Left ventricle myocardium inferior (tissue), 1 donor: ENCODE measurements around the gene MAP7. TPM values are rescaled to one million over a fixed set of nuclear protein-coding genes. Genes with fewer than 3 reads are reported as not detected.

Source experiments
- DNase-seq: peaks from one replicate; pipeline ENCODE4 v3.0.0-alpha.2; 2020
- H3K27ac ChIP-seq: fragments of 200-600 bp; replicated peaks from 2 replicates; pipeline ENCODE4 v1.8.0; 2021
- H3K27me3 ChIP-seq: fragments of 200-600 bp; 2 replicates; pipeline ENCODE4 v1.8.0; 2021; ENCODE audit warnings: low read depth
- H3K36me3 ChIP-seq: fragments of 200-600 bp; 2 replicates; pipeline ENCODE4 v1.8.0; 2021
- H3K4me1 ChIP-seq: fragments of 200-600 bp; 2 replicates; pipeline ENCODE4 v1.8.0; 2021
- H3K4me3 ChIP-seq: fragments of 200-600 bp; 2 replicates; pipeline ENCODE4 v1.8.0; 2021; ENCODE audit warnings: mild to moderate bottlenecking, moderate library complexity
- H3K9me3 ChIP-seq: fragments of 200-600 bp; replicated peaks from 2 replicates; pipeline ENCODE4 v1.8.0; 2021
- intact Hi-C: fragments of 100-400 bp; cut with micrococcal nuclease; formaldehyde crosslinking; loops from one replicate; pipeline ENCODE4 v1.11.0; 2022
- total RNA-seq: library from RNA; stranded (reverse); fragmentation: NEBNext Ultra II Directional; extraction: Animal tissue kit (Norgen Biotek cat#: 25700); gene quantifications from one replicate; pipeline ENCODE4 v1.2.1, GENCODE V29; 2021
- TF ChIP-seq, protein P1 (sequence below): fragments of 200-600 bp; IDR thresholded peaks from 2 replicates; pipeline ENCODE4 v1.8.0; 2021; ENCODE audit warnings: antibody characterized with exemption, mild to moderate bottlenecking, borderline replicate concordance
- donor health status: DM: no; HTN: yes; CAD: no; lungs with severe emphysema.

MAP7 gene
- total RNA-seq, 1 donor from 2014 or later, result 3.1 TPM

DNA sequence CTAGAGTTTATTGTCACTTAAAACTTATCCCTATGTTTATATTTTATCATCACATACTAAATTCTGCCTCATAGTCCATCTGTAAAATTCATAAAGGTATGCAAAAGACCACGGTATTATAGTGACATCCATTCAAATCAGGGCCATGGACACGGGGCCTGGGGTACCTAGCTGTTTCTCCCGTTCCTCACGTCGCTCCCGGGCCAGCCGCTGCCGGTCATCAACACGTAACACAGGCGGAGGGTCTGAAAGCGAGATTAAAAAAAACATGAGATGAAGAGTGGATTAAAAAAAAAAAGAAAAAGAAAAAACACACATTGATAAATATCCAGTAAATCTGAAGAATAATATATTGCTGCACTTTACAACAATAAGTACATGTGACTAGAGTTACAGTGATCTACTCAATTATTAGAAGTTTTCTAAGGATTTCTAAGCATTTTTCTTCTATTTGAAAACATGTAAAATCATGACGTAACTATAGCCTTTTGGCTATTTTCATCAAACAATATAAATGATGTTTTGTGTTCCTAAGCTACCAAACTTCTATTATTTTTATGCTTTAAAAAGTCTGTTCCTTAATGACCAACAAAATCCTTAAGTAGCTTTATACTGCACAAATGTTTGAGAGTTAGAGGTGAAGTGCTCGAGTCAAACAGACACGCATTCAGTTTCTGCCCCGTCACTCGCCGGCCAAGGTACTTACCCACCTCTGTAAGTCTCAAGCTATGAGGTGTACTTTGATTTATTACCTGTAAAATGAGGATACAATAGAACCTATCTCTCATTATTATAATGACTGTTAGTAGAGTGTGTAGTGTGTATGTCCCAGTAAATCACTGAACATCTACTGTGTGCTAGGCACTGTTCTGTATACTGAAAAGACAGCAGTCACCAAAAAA lies 138.5 kb downstream of the MAP7 start:
- no peaks in the 10 kb centered on the region for H3K27me3 ChIP-seq
- intact Hi-C loops, result no loop called here
- H3K9me3 ChIP-seq, result no peaks in the 10 kb centered on the region
- TF ChIP-seq, protein P1, sequence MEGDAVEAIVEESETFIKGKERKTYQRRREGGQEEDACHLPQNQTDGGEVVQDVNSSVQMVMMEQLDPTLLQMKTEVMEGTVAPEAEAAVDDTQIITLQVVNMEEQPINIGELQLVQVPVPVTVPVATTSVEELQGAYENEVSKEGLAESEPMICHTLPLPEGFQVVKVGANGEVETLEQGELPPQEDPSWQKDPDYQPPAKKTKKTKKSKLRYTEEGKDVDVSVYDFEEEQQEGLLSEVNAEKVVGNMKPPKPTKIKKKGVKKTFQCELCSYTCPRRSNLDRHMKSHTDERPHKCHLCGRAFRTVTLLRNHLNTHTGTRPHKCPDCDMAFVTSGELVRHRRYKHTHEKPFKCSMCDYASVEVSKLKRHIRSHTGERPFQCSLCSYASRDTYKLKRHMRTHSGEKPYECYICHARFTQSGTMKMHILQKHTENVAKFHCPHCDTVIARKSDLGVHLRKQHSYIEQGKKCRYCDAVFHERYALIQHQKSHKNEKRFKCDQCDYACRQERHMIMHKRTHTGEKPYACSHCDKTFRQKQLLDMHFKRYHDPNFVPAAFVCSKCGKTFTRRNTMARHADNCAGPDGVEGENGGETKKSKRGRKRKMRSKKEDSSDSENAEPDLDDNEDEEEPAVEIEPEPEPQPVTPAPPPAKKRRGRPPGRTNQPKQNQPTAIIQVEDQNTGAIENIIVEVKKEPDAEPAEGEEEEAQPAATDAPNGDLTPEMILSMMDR, result no peak
- no peak overlapping the region for H3K27ac ChIP-seq
- H3K4me1 ChIP-seq, result no peaks in the 10 kb centered on the region
- no peak for DNase-seq
- no peak overlapping the region for H3K4me3 ChIP-seq
- H3K36me3 ChIP-seq, result no peaks in the 10 kb centered on the region

DNA sequence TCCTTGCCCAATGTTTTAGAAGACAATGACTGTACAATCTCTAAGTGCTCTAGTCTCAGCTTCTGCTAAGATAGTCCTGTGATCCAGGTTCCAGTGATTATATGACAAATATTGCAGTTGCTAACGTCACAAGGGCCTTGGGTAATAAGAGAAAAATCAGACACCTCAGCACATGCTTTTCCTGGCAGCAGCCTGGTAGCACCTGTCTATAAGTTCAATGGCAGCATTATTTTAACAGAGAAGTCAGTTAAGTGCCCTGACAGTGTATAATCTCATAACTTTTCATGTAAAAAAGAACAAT lies 139.2 kb downstream of the MAP7 start:
- no peaks in the 10 kb centered on the region for H3K4me1 ChIP-seq
- no peak for DNase-seq
- H3K27ac ChIP-seq, result no peak overlapping the region
- no peaks in the 10 kb centered on the region for H3K27me3 ChIP-seq
- H3K4me3 ChIP-seq, result no peak overlapping the region
- no peaks in the 10 kb centered on the region for H3K36me3 ChIP-seq
- TF ChIP-seq, protein P1, result no peak
- intact Hi-C loops, result no loop called here
- no peaks in the 10 kb centered on the region for H3K9me3 ChIP-seq

GRCh38 chr6:136410201-136411024 lies 139.8 kb downstream of the MAP7 start:
- Histone ChIP-seq H3K27ac (no peak overlapping the region), H3K27me3 (no peaks in the 10 kb centered on the region), H3K9me3 (no peaks in the 10 kb centered on the region), H3K4me1 (no peaks in the 10 kb centered on the region), H3K36me3 (no peaks in the 10 kb centered on the region), H3K4me3 (no peak overlapping the region)
- intact Hi-C loops, result no loop called here
- no peak for DNase-seq
- TF ChIP-seq, protein P1, result no peak

- DNase-seq, result no peak
- Histone ChIP-seq H3K4me3 (no peak overlapping the region), H3K9me3 (no peaks in the 10 kb centered on the region), H3K27me3 (no peaks in the 10 kb centered on the region), H3K4me1 (no peaks in the 10 kb centered on the region), H3K27ac (no peak overlapping the region), H3K36me3 (no peaks in the 10 kb centered on the region)
- TF ChIP-seq, protein P1, result no peak
- intact Hi-C loops, result no loop called here
These were observed 140.6 kb downstream of the MAP7 start for GRCh38 chr6:136409597-136409996.

GRCh38 chr6:136408204-136408603 lies 142.0 kb downstream of the MAP7 start:
- Histone ChIP-seq H3K9me3 (no peaks in the 10 kb centered on the region), H3K36me3 (no peaks in the 10 kb centered on the region), H3K4me1 (no peaks in the 10 kb centered on the region), H3K27me3 (no peaks in the 10 kb centered on the region), H3K4me3 (no peak overlapping the region), H3K27ac (no peak overlapping the region)
- intact Hi-C loops, result no loop called here
- TF ChIP-seq, protein P1, result no peak
- DNase-seq, result no peak
